Amniotic stem cell (primary cell): ENCODE results near the gene SENP1.

Experiments
- DNase-seq: peaks from one replicate; lab custom pipeline; 2025; lab: John Stamatoyannopoulos, UW

Gene SENP1

DNA sequence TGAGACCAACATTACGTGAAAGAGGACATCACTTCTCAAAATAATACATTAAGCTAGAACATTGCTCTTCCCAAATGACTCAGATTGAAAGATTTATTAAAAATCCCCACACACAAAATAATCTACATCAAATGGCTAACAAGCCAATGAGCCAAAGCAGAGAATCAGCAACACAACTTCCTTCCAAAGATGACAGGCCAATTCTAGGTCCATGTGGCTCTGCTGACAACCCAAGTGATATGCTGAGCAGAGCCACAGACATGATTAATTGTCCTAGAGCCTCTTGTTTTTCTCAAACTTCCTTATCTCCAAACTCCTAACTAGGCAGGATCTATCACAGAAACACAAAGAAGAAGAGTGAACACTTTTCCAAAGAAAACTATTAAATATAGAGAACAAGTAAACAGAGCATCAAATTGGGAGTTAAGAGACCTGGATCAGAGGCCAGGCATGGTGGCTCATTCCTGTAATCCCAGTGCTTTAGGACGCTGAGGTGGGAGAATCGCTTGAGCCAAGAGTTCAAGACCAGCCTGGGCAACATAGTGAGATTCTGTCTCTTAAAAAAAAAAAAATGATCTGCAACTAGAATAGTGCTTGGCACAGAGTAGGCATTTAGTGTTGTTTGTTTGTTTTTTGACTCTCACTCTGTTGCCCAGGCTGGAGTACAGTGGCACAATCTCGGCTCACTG, 38.5 kb downstream of the SENP1 start:
- DNase-seq, result no peak

DNA sequence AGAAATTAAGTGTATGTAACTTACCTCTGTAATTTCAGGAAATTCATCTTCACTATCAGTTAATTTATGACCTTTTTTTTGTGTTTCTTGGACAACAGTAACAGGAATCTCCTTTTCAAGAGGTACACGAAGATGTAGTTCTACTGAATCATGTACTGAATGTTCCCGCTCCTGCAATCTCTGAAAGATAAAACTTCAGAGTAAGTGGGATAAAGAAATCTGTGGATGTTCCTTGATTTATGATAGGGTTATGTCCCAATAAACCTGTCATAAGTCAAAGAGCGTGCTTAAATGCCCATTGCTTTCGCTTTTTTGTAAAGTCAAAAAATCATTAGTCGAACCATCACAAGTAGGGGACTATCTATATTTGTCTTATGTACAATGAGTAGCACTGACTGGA, 40.8 kb downstream of the SENP1 start:
- no peak for DNase-seq

DNA sequence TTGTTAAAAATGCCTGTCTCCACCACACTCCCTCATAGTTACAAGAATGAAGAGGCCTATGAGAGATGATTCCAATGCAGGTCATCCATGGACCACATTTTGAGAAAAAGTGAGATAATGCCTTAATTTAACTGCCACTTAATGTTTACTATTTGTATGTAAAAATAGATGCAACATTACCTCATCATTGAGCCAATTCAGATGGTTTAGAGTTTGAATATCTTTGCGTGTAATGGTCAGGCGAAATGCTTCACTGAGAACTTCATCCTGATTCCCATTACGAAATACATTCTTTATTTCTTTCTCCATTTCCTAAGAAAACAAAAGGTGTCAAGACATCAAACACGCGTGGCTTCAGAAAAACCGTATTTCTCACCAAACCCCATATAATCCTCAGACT, 42.3 kb downstream of the SENP1 start:
- no peak for DNase-seq

DNA sequence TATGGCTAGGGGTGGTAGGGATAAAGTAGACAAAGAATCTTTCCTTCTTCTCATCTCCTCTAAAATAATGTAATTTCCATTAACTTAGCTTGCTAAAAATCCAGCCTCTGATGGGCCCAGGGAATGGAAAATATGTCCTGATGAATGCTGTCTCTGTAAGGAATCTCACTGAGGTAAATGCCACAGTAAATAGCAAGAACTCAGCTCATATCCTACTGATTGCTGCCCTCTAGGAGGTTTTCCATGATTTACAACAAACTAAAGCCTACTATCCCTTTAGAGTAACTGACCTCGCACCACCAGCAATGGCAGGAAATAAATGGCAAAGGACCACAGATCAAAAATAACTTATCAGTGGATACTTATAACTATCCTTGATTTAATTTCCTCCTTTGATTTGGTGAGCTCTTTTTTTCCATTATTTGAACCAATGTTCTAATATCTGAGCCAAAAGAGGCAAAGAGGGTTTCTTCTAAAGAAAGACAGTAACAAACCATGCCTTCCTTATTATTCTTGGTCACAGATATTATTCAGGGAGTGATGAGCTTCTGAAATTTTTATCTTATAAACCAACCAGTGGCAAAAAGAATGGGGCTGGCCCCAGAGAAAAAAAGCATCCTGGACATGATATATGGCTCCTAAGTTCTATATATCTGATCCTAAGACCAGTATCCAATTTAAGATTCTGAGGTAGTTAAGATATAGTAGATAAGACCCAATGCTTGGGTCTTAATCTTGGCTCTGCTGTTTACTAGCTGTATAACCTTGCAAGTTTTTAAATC, 43.8 kb downstream of the SENP1 start:
- no peak for DNase-seq

DNA sequence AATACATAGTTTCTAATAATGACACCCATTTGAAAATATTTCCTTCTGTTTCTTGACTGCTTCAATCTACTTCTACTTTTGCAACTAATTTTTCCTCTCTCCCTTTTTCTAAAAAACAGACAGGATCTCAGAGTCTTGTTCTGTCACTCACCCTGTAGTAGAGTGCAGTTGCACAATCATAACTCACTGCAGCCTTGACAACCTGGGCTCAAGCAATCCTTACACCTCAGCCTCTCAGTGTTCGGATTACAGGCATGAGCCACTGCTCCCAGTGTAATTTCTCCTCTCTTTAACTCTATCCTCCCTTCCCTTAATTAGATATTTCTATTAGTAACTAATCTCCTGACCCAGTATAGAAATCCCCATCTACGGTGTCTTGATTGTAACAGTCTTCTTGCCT, 45.4 kb downstream of the SENP1 start:
- no peak for DNase-seq

DNA sequence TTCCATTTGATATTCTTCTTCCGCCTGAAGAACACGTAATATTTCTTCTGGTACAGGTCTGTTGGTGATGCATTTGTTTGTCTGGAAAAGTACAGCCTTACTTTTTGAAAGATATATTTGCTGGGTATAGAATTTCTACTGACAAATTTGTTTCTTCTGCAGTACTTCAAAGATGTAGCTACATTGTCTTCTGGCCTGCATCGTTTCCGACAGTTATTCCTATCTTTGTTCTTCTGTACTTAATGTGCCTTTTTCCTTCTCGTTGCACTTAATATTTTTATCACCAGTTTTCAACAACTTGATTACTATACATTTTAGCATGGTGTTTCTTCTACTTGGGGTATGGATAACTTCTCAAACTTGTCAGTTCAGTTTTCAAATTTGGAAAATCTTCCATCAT, 47.1 kb downstream of the SENP1 start:
- no peak for DNase-seq

DNA sequence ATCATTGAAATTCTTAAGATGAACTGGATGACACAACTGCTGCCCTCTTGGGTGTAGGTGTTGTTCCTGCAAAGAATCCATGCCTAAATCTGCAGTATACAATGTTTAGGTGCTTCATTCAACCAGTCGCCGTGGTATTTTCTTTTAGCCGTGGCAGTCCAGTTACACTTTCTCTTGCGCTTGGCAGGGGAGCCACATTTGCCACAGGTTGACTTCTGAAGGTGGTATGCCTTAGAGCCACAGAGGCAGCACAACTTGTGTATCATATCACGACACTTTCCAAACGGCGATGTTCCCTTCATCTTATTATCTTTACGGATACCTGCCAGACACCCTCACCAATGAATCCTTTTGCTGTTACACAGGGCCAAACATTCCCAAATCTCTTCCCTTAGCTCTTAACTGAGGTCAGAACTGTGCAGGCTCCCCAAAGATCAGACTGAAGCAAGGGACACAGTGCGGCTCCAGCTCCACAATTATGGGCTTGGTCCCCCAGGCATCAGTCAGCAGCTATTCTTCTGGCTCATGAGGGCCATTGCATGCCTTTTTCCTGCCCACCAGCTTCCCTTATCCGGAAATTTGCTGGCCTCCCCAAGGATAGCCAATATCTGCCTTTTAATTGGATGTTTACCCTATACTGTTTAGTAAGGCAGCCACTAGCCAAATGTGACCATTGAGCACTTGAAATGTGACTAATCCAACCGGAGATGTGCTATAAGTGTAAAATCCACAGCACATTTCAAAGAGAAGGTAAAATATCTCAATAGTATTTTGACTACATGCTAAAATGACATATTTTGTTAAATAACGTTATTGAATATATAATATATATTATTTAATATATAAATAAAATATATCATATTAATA, 50.7 kb downstream of the SENP1 start:
- no peak for DNase-seq

DNA sequence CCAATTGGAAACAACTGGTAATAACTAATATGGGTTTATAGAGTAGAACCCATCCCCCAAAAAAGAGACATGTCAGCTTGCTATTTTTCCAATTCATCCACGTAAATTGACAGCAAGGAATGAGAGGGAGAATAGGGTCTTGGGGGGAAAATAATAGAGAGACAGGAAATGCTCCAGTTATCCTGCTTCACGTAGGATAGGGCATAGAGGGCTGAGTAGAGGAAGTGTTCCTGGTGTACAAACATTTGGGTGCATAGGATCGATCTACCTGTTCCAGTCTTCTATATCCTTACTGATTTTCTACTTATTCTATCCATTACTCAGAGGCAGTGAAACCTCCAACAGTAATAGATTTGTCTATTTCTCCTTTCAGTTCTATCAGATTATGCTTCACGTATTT, 52.0 kb downstream of the SENP1 start:
- no peak for DNase-seq

DNA sequence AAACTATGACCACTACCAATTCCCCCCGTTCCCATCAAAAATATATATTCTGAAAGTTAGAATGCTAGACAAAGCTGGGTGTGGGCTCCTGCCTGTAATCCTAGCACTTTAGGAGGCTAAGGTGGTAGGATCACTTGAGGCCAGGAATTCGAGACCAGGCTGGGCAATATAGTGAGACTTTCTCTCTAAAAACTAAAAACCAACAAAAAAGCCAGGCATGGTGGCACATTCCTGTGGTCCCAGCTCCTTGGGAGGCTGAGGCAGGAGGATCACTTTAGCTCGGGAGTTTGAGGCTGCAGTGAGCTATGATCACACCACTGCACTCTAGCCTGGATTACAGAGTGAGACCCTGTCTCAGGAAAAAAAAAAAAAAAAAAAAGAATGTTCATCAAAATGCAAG, 52.8 kb downstream of the SENP1 start:
- DNase-seq, result no peak

DNA sequence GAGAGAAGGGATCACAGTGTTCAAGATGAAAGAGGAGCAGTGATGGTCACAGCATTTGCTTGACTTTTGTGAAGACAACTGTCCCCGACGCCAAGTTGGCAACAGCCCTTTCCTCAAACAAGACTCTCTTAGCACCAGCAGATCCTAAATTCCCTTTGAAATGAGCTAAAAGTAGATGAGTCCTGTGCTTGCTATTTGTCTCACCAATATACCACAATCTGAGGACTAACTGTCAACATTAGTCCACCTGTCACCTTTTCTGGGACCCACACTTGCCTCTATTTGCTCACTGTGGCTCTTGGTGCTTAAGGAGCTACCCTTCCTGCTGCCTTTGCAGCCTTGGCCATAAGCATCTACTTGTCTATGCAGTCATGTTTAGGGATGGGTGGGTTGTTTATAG, 54.2 kb downstream of the SENP1 start:
- no peak for DNase-seq

DNA sequence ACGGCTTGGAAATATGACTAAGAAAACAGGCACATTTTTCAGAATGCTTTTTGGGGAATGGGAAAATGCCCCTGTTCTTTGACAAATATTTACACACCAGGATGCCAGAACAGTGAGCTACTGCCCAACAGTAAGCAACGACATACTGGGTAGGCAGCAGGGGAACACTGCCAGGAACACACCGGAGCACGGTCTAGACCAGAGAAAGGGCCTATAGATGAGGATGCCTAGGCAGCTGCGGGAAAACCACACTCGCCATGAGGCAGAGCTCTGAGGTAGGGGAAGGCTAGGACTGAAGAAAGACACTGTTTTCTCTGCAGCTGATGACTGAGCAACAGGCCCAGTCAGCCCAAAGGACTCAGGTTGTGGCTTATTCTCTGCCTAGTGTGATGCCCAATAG, 55.7 kb downstream of the SENP1 start:
- DNase-seq, result no peak

DNA sequence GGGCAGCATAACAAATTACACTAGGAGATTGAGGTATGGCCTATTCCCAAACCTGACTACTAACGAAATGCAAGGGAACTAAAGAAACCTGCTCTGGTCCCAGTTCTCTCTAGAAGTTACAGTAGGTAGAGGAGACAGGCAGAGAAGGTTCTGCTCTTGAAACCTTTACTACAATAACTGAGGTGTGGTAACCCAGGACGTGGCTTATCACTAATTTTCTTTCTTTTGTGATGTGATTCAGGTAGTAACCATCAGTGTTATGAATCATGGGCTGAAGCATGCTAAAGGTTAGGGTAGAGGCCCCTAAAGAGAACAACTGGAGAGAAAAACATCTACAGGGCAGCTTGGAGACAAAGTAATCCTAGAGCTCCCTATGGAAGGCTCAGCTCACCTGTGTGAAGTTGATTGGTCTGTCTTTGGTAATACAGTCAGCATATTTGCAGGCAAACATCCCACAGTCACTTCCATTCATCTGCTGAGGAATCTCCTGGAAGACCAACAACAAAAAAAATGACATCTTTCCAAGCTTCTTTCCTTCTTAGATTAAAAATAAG, 59.8 kb downstream of the SENP1 start:
- DNase-seq, result no peak

DNA sequence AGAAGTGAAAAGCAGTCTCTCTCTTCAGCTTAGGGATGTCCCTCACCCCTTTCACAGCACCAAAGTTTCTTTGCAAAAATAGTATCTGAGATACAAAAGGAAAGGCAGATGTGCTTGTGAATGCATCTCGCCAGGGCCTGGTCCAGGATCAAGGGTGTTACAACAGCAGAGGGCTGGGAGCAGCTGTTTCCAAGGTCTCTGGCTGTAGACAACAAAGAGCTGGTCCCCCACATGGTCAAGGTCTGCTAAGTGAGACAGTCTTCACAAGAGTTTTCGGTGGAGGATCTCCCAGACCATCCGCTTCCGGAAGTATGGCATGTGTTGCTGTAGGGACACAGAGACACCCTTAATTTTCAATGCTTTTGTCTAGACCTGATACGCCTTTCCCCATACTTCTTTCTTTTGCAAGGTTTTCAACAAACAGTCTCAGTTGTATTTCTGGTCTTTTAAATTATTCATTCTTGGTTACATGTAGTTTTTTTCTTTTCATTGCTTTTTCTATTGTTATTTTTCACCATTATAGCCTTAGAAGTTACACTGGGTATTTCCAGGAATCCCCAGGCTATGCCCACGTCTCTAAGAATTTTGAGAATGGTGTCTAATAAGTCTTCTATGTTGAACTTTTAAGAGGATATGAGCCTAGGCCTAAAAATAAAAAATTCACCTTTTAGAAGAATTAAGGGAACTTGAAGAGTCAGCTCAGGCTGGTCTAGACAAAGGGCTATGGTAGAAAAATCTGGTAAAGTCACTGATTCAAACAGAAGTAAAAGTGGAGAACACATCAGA, 60.6 kb downstream of the SENP1 start:
- no peak for DNase-seq

DNA sequence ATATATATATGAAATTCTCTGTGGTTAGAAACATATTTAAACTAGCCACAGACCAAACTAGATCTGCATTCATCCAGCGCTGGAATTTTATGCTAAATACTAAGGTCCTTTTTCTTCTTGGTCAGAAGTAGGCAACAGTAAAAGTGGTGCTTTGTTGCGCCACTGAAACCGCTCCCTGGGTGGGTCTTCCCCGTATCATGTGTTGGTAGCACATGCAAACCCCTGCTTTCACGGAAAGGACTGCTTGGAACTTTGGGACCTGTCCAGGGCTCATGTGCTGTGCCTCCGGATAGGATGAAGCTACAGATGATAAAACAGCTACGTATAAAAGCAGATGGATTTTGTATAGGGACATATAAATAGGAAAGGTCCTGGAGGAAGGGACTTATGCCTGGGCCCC, 61.5 kb downstream of the SENP1 start:
- DNase-seq, result no peak

DNA sequence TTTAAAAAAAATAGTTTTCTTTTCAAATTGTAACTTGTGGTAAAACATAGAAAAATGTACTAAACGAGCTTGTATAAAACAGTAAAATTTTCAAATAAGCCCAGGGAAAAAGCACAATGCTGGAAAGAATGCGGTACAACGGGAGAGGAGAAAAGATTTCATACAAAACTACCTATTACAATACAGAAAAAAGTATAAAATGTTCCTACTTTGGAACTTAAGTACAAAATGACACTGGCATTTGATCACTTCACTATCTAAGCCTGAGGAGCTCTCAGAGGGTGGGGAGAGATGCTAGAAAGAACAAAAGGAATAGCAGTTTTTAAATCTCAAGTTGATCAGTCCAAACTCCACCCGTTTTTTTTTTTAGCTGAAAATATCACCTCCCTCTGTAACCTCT, 62.1 kb downstream of the SENP1 start:
- DNase-seq, result no peak

DNA sequence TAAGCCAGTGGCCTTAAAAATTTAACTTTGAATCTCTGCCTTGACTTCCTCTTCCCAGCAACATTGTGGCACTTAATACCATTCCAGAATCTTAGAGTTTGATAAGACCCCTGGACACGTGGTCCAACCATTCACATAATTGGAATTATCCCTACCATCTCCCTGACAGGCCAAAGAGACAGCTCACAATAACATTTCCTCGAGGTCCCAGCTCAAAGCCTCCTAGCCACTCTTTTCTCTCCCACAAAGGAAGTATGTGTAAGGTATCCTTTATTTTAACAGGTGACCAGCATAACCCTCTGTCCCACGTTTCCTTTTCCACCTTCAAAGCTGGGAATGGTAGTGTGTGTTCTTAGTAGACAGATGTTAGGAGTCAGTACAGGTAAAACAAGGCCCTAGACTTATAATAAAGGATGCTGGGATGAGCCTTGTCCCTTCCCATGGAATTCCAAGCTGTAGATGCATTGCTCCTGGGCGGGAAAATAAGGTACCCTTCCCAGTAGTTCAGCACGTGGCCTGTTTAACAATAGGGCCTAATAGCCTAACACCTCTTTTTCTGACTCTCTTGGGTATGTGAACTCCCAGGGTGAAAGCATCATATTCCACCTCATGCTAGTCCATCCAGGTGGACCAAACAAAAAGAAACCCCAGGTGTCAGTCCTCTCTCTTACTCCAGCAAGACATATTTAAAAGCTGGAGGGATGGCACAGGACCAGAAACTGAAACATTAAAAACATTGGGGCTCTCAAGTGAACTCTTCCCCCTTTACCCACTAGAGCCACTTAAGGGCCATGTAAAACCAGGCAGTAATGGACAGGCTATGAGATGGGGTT, 64.1 kb downstream of the SENP1 start:
- no peak for DNase-seq

DNA sequence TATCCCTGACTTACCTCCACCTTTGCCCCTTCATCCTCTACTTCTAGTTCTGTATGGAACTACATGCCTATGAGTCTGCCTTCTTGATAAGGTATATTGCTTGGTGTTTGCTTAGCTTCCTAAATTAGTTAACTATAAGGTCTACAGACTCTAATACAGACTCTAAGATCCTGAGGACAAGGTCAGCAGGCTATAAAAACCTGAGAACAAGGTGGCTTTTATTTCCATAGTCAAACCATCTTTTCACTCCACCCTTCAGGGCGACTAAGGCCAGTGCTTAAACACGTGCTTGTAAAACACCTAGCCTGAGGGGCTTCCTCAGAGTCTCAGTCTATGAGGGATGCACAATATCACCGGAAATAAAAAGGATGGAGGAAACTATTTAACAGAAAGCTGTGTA, 65.5 kb downstream of the SENP1 start:
- DNase-seq, result no peak

DNA sequence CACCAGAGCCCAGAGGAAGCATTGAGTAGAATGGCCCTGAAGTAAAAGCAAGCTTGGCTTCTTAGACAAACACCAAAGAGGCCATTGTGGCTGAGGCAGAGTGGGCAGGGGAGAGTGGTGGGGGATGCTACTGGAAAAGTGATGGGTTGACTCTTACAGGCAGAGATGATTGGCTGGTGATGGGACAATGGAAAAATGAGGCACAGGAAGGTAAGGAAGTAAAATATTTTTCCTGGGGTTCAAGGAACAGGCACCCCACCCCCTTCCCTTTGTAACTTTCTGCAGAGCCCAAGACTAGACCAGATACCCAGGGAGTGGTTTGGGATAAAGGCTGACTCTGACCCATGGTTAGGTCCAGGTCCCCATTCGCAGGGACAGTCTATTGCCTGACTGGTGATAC, 66.7 kb downstream of the SENP1 start:
- DNase-seq, result no peak

DNA sequence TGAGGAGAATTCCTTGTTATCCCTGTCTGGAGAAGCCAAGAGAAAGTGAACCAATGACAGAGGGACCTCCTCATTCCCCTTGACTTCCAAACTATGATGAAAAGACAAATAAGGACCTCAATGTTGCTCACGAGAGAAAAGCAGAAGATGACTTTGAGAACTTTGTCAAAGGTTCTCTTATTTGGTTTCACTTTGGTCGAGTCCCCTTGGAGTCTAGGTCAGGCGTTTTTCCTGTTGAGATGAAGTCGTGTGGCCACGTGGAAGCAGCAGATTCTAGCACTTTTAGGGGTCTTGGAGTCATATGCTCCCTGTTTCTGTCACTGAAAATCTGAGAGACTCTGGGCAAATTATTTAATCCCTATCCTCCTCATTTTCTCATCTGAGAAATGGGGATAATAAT, 67.8 kb downstream of the SENP1 start:
- no peak for DNase-seq

DNA sequence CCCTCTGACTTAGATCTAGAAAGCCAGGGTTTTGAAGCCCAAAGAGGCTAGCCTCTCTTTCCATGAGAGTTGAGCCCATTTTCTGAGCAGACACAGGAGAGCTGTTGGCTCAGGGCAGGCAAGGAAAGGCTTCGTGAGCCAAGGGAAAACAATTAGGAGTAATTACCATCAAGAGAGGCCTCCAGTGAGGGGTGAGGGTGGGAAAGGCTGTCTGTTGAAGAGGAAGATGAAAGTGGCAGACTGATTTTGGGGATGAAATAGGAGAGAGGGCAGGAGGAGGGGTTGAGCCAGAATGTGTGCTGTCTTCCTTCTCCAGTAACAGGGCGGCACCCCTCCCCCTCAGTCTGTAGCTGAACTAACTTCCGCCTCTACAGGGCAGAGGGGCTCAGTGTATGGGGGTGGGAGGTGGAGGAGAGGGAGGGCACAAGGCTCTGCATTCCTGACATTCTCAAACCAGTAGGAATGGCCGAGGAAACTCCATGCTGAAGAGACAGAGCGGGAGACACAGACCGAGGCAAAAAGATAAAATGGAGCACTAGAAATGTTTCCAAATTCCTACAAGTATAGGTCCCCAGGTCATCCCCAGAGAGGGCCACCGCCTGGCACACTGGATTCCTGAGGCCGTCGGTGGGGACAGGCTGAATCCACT, 68.5 kb downstream of the SENP1 start:
- no peak for DNase-seq
